CD1c-positive myeloid dendritic cell (primary cell): ENCODE data around the gene NUDC.
A peak's percentile ranks its signal among the peaks of the same experiment; 100 is the strongest.
"Not testable (repeated sequence)": the region's sequence is repeated elsewhere in the genome, so short reads cannot be mapped to it uniquely, and the experiment has no call there.

Experiments used
- DNase-seq: peaks from one replicate; pipeline ENCODE4 v3.0.0-alpha.2; 2016; ENCODE audit errors: extremely low spot score

Gene NUDC

DNA sequence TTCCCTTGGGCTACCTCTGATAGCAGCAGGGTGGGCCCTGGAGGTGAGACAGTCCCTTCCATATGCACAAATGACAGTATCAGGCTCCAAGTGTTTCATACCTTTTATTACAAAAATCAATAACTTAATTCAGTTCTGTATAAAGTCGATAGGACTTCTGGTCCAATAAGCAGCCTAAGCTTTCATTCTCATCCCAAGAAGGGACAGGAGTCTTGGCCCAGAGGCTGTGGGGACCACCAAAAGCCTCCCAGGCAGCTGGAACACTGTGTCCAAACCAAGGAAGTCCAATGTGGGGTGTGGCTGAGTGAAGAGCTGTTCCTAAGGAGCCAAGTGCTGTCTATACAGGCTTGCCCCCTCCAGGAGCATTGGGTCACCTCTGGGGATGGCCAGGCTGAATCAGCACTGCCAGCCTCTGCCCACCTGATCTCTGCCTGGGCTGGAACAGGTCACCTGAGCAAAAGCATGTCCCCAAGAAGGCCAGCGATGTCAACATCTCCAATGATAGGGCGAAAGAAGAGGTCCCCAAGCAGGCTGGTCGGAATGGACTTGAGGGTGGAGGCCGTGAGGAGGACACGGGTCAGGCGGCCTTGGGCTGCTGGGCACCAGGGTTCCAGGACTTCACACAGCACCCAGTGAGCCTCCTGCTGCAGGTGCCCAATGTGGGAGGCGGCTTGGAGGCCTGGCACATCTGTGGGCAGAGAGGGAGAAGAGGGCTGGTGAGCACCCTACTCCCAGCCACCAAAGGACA is 10.0 kb upstream of the NUDC start:
- DNase-seq = no peak

DNA sequence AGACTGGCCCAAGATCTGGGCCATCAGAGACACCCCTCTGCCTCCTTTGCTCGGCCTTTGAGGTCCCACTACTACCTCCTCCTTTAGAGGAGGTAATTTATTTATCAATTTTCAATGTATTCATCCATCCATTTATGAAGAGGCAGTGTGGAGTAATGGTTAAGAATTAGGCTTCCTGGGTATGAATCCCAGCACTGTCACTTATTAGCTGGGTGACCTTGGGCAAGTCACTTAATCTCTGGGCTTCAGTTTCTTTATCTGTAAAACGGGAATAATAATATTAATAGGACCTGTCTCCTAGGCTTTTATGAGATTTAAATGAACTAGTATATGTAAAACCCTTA is 9.4 kb upstream of the NUDC start:
- DNase-seq = no peak

DNA sequence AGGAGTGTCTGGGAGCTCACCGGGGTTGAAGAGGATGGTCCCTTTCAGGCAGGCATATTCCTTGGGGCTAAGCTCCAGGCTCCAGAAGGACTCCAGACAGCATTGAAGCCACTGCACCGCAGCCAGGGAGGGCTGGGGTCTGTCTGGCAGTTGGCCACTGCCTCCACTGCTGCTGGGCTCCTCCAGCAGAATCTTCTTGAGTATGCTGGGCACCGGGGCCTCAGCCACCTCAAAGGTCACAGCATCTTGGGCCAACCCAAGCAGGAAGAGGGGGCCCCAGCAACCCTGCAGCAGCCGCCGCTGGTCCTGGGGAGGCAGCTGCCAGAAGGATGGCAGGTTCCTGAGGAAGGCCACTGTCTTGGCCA is 8.2 kb upstream of the NUDC start:
- no peak for DNase-seq

GRCh38 chr1:26913754-26914619 is 7.6 kb upstream of the NUDC start, which contains the start of gene NR0B2:
Gene NR0B2, minus strand, starts transcription at chr1:26913975. Its CDS starts 35 bp downstream, at chr1:26913940.
- no peak for DNase-seq

DNA sequence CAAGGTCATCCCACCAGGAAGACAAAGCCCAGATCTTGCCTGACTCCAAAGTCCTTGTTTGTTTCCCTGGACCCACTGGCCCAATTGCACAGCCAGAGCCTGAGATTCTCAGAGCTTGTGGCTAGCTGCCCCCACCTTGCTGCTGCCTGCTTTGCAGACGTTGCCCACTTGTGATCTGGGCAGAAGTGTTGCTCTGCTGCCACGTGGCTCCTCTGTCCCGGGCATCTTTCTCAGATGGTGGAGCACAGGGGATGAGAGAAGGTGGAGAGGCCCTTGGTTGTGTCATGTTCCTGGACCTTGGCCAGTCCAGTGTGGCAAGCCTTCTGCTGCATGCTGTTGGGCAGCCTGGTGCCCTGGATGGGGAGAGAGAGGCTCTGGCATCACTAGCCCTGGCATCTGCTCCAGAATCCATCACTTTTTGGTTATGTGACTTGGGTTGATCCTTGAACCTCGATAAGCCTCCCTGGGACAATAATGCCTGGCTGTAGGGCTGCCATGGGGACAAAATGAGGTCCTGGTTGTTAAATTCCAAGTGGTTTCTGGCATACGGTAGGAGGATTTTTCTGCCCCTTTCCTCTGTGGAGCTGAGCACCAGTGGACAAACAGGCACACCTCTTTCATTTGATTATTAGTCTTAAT is 6.2 kb upstream of the NUDC start:
- no peak for DNase-seq

DNA sequence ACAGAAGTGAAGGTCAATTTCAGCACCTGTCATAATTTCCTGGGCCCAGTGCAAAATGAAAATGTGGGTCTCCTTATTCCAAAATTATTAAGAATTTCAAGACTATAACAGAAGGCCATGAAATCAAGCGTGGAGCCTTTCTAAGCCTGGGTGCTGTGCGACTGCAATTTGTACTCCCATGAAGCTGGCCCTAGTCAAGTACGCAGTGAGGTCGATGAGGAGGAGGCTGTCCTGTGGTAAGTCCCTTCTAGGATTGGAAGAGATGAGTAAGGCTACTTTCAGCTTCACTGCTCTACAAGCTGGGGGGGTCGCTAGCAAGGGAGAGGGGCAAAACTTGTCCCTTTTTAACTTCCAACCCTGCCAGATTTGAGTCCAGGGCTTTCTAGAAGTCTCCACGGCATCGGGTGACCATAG is 410 bp upstream of the NUDC start:
- DNase-seq = no peak

GRCh38 chr1:26922431-26922729 is 837 bp downstream of the NUDC start:
- DNase-seq = no peak

GRCh38 chr1:26922901-26923300 is 1.4 kb downstream of the NUDC start:
- DNase-seq = no peak

GRCh38 chr1:26923711-26924110 is 2.2 kb downstream of the NUDC start:
- DNase-seq = no peak

DNA sequence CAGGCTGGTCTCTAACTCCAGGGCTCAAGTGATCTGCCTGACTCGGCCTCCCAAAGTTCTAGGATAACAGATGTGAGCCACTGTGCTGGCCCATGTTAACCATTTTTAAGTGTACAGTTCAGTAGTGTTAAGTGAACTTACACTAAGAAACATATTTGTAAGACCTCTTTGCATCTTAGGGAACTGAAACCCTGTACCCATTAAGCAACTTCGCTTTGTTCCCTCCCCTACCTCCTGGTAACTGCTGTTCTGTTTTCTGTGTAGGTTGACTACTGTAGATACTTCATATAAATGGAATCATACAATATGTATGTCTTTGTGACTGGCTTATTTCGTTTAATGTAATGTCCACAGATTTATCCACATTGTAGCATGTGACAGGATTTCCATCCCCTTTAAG is 11.0 kb downstream of the NUDC start:
- DNase-seq = peak; percentile 89

- no peak for DNase-seq
Observed at GRCh38 chr1:26936823-26937222, 15.3 kb downstream of the NUDC start.

- peak; percentile 63 for DNase-seq
Observed at GRCh38 chr1:26938004-26938658, 16.6 kb downstream of the NUDC start.

- no peak for DNase-seq
Observed at GRCh38 chr1:26938659-26939025, 17.1 kb downstream of the NUDC start.

GRCh38 chr1:26941311-26941710 is 19.8 kb downstream of the NUDC start:
- DNase-seq = no peak

DNA sequence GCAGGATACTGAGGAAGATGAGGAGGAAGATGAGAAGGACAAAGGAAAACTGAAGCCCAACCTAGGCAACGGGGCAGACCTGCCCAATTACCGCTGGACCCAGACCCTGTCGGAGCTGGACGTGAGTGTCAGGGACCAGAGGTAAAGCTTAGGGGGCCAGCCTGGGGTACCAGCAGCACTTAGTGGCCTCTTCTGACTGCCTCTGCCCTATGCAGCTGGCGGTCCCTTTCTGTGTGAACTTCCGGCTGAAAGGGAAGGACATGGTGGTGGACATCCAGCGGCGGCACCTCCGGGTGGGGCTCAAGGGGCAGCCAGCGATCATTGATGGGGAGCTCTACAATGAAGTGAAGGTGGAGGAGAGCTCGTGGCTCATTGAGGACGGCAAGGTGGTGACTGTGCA is 21.1 kb downstream of the NUDC start:
- DNase-seq = no peak

DNA sequence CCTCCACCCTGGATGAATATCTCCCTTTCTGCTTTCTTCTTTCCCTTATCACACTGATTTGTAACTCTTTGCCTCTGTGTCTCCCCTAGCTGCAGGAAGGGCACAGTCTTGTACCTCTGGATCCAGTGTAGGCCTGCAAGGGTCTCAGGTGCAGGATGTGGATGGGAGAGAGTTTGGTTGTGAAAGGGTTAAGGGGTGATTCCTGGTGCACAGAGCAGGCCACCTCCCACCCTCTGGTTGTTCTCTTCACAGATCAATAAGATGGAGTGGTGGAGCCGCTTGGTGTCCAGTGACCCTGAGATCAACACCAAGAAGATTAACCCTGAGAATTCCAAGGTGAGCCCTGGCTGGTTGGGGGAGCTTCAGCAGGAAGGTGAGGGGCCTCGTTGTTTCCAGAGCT is 23.6 kb downstream of the NUDC start:
- DNase-seq = no peak

DNA sequence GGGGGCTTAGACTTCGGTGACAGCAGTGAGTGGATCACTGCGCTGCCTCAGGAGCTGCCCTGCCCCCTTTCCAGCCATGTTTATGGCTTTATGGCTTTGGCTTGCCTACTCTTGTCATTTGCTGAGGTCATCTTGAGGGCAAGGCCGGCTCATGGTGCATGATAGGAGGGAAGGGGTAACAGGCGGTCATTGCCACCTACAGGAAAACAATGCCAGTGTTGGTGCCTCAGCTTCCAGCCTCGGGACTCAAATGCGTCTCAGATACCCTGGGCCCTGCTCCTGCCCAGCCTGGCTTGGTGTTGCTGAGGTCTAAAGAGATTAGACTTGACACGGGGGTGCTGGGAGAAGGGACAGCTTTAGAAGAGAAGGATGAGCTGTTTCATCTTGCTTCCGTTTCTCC is 24.2 kb downstream of the NUDC start:
- no peak for DNase-seq

DNA sequence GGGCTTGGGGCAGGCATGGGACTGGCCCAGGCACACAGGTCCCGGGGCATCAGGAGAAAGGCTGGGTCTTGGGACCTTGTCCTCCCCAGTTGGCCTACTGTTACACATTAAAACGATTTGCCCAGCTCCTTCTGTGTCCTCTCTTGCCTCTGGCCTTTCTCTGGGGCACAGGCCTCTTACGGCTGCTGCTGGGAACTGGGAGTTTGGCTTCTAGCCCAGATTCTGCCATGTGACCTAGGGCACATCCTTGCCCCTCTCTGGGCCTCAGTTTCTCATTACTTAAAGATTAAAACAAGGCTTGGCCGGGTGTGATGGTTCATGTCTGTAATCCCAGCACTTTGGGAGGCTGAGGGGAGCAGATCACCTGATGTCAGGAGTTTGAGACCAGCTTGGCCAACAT is 24.7 kb downstream of the NUDC start:
- no peak for DNase-seq

DNA sequence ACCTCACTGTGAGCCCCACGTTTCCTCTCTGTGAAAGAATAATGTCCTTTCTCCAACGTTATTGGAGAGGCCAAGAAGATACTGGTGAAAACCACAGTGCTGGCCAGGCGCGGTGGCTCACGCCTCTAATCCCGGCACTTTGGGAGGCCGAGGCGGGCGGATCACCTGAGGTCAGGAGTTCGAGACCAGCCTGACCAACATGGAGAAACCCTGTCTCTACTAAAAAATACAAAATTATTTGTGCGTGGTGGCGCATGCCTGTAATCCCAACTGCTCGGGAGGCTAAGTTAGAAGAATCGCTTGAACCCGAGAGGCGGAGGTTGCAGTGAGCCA is 27.1 kb downstream of the NUDC start:
- not testable (repeated sequence) for DNase-seq

DNA sequence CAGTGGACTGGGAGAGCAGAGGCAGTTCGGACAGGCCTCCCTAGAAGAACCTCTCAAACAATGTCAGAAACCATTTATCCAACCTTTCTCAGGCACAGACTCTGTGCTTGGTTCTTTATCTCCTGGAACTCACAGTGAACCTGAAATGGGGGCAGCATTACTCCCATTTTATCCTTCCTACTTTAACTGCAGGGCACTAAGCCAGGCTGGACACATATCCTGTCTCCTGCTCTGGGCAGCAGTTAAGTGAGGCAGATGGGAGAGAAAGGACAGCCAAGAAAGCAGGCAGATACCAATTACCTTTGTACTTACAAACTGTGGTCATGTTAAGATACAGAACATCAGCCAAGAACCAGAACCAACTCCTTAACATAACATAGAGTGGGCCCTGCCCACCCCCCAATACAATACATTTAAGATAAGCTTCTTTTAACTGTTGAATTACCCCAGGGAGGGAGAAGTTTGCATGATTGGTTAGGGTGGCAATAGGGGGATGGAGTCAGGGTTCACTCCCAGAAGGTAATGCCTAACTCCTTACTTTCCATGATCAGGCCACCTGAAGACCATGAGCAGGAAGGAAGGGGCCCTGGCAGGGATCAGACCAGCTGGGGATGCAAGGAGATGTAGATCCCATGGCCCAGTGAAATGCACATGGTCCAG is 27.9 kb downstream of the NUDC start:
- no peak for DNase-seq

DNA sequence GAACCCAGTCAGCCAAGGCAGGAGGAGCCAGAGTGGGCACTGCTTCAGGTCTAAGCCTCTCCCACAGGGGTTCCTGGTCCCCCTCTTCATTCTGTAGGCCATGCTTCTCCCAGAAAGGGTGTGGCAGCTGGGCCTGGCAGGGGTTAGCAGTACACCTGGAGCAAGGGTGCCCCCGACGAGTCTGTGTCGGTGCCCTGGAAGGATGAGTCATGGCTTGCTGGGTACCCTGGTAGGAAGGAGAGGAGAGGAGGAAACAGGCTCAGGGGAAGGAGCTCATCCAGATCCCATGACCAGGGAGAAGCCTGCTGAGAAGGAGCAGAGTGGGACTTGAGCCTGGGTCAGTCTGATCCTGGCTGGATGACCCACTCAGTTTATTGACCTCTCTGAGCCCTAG is 28.4 kb downstream of the NUDC start:
- no peak for DNase-seq

GRCh38 chr1:26950602-26951001 is 29.1 kb downstream of the NUDC start:
- DNase-seq = no peak
